Brain microvascular endothelial cell (primary cell): ENCODE measurements around the gene PIPOX.
A peak's percentile ranks its signal among the peaks of the same experiment; 100 is the strongest.

Experiments used
- DNase-seq: peaks from one replicate; pipeline ENCODE4 v3.0.0-alpha.2; 2020
- H3K27ac ChIP-seq: fragments of 250-450 bp; sonication (Bioruptor Pico); 2 replicates; pipeline ENCODE4 v1.5.1; 2020; ENCODE audit warnings: mild to moderate bottlenecking, moderate library complexity
- H3K27me3 ChIP-seq: fragments of 250-450 bp; sonication (Bioruptor Pico); replicated peaks from 2 replicates; pipeline ENCODE4 v1.5.1; 2020; ENCODE audit warnings: mild to moderate bottlenecking
- H3K36me3 ChIP-seq: fragments of 250-450 bp; sonication (Bioruptor Pico); replicated peaks from 2 replicates; pipeline ENCODE4 v1.5.1; 2020; ENCODE audit warnings: mild to moderate bottlenecking
- H3K4me3 ChIP-seq: 2 replicates; pipeline ENCODE4 v1.5.1; 2011; ENCODE audit warnings: low read depth, mild to moderate bottlenecking, control low read depth, low read length, moderate library complexity
- in situ Hi-C: cut with HindIII; loops from 2 replicates; pipeline ENCODE4 v1.10.0; 2017; ENCODE audit warnings: low sequenced_read_pairs, low pct_ligation_motif_present
- TF ChIP-seq, protein P1 (sequence below): IDR thresholded peaks from 2 replicates; pipeline ENCODE4 v1.5.1; 2011; ENCODE audit warnings: low read depth, mild to moderate bottlenecking, moderate library complexity, low read length, control low read depth, inconsistent platforms; ENCODE audit errors: missing control alignments

PIPOX gene

GRCh38 chr17:29042679-29043538, at the start of gene PIPOX:
TSS of gene PIPOX (plus strand) at chr17:29043141. CDS start at chr17:29043226, 85 bp downstream.
- in situ Hi-C loops = no loop called here
- Histone ChIP-seq H3K4me3 (no peak within 1 kb of the TSS), H3K36me3 (no peaks in the 10 kb centered on the region), H3K27ac (no peak within 1 kb of the TSS), H3K27me3 (peaks cover 12% of the 10 kb centered on the region)
- TF ChIP-seq, protein P1, sequence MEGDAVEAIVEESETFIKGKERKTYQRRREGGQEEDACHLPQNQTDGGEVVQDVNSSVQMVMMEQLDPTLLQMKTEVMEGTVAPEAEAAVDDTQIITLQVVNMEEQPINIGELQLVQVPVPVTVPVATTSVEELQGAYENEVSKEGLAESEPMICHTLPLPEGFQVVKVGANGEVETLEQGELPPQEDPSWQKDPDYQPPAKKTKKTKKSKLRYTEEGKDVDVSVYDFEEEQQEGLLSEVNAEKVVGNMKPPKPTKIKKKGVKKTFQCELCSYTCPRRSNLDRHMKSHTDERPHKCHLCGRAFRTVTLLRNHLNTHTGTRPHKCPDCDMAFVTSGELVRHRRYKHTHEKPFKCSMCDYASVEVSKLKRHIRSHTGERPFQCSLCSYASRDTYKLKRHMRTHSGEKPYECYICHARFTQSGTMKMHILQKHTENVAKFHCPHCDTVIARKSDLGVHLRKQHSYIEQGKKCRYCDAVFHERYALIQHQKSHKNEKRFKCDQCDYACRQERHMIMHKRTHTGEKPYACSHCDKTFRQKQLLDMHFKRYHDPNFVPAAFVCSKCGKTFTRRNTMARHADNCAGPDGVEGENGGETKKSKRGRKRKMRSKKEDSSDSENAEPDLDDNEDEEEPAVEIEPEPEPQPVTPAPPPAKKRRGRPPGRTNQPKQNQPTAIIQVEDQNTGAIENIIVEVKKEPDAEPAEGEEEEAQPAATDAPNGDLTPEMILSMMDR = peak; percentile 51
- DNase-seq = peak; percentile 12

- H3K4me3 ChIP-seq = no peak overlapping the region
- no peaks in the 10 kb centered on the region for H3K36me3 ChIP-seq
- TF ChIP-seq, protein P1 = no peak
- in situ Hi-C loops = no loop called here
- peaks cover 4% of the 10 kb centered on the region for H3K27me3 ChIP-seq
- DNase-seq = no peak
- no peak overlapping the region for H3K27ac ChIP-seq
These were observed 49.1 kb upstream of the PIPOX start for GRCh38 chr17:28993645-28994426.

DNA sequence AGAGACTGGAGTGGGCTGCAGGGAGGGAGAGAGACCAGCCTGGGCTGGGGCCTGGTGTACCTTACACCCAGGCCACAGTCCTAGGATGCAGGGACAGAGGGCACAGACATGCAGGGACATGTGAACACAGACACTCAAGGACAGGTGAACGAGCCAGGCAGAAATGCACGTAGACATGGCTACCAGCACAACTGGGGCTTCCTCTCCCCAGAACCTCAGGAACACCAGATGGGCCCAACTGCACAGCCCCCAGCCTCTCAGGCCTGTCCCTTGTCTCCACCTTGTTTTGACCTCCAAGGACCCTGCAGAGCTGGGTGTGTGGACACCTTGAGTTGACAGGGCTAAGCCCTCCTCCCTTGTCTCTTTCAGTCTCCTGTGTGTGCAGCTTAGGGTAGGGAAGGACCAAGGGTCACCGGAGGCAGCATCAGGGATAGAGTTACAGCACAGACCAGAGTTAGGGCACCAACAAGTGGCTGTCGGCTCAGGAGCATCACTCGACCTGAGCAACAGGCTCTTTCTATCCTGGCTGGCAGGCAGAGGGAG, 46.3 kb upstream of the PIPOX start:
- Histone ChIP-seq H3K36me3 (no peaks in the 10 kb centered on the region), H3K27me3 (peaks cover 4% of the 10 kb centered on the region), H3K4me3 (no peak overlapping the region), H3K27ac (no peak overlapping the region)
- no peak for DNase-seq
- in situ Hi-C loops = no loop called here
- TF ChIP-seq, protein P1 = no peak

- DNase-seq = no peak
- no peak overlapping the region for H3K27ac ChIP-seq
- peaks cover 11% of the 10 kb centered on the region for H3K27me3 ChIP-seq
- no peaks in the 10 kb centered on the region for H3K36me3 ChIP-seq
- no peak overlapping the region for H3K4me3 ChIP-seq
- TF ChIP-seq, protein P1 = no peak
- in situ Hi-C loops = no loop called here
These were observed 45.1 kb upstream of the PIPOX start for GRCh38 chr17:28997806-28998205.

DNA sequence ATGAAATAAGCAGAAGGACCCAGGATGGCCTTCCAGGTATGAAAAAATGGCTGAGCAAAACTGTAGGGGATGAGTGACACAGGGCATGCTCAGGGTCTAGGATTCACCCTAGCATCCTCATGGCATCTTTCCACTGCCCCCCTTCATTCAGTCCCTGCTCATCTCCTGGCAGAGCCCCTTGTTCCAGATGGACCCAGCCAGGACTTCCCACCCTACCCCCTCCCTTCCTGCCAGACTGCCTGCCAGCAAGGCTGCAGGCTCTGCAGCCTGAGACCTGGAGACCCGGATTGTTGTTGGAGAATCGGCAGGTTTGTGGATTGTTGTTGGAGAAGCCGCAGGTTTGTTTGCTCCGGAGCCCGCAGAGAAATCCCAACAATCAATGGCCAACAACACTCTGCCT, 43.7 kb upstream of the PIPOX start:
- H3K27me3 ChIP-seq = peaks cover 25% of the 10 kb centered on the region
- no peak overlapping the region for H3K4me3 ChIP-seq
- no peak overlapping the region for H3K27ac ChIP-seq
- no peaks in the 10 kb centered on the region for H3K36me3 ChIP-seq
- DNase-seq = no peak
- TF ChIP-seq, protein P1 = no peak
- in situ Hi-C loops = no loop called here
